Ectodermal cell (in vitro differentiated cells): Measurements from ENCODE around the gene DNASE1L2.
A peak's percentile ranks its signal among the peaks of the same experiment; 100 is the strongest.
"Not testable (repeated sequence)": the region's sequence is repeated elsewhere in the genome, so short reads cannot be mapped to it uniquely, and the experiment has no call there.

Experiments
- H3K27ac ChIP-seq: 2 replicates; pipeline ENCODE4 v1.7.0; 2013; ENCODE audit warnings: mild to moderate bottlenecking, low read depth, low read length; ENCODE audit not compliant: insufficient read depth, poor library complexity, severe bottlenecking
- H3K27me3 ChIP-seq: 2 replicates; pipeline ENCODE4 v1.7.0; 2013; ENCODE audit warnings: mild to moderate bottlenecking, low read length; ENCODE audit not compliant: insufficient read depth, control insufficient read depth, poor library complexity, severe bottlenecking
- H3K36me3 ChIP-seq: one replicate; pipeline ENCODE4 v1.7.0; 2013; ENCODE audit warnings: low read length; ENCODE audit not compliant: control insufficient read depth, insufficient read depth
- H3K4me1 ChIP-seq: one replicate; pipeline ENCODE4 v1.7.0; 2013; ENCODE audit warnings: low read length; ENCODE audit not compliant: control insufficient read depth, insufficient read depth
- H3K4me3 ChIP-seq: 2 replicates; pipeline ENCODE4 v1.7.0; 2013; ENCODE audit warnings: low read depth, low read length, control low read depth; ENCODE audit not compliant: insufficient read depth
- H3K9me3 ChIP-seq: 2 replicates; pipeline ENCODE4 v1.7.0; 2013; ENCODE audit warnings: mild to moderate bottlenecking, low read length, moderate library complexity; ENCODE audit not compliant: control insufficient read depth
- WGBS, 2 experiments: methylation state at CpG; one replicate each; pipeline ENCODE4 v1.1.7; 2013; ENCODE audit warnings: missing lambda C conversion rate in 2 of 2; 5-methylcytosine and 5-hydroxymethylcytosine counted together

DNASE1L2 gene

GRCh38 chr16:2238838-2239675 lies 2.8 kb downstream of the DNASE1L2 start:
- peaks cover 32% of the 10 kb centered on the region for H3K27me3 ChIP-seq
- H3K27ac ChIP-seq: no peak overlapping the region
- WGBS, 2 experiments: 62 to 67% methylated on average over 15 of the region's 15 CpGs
- H3K36me3 ChIP-seq: peaks cover 19% of the 10 kb centered on the region
- no peaks in the 10 kb centered on the region for H3K9me3 ChIP-seq
- no peak overlapping the region for H3K4me3 ChIP-seq
- H3K4me1 ChIP-seq: peaks cover 13% of the 10 kb centered on the region

GRCh38 chr16:2240331-2240730 lies 4.1 kb downstream of the DNASE1L2 start:
- Histone ChIP-seq H3K36me3 (peaks cover 15% of the 10 kb centered on the region), H3K27me3 (peaks cover 32% of the 10 kb centered on the region), H3K4me1 (peaks cover 13% of the 10 kb centered on the region)
- not testable (repeated sequence) for H3K27ac ChIP-seq, H3K4me3 ChIP-seq, H3K9me3 ChIP-seq
- 91% methylated on average over 9 of the region's 9 CpGs for WGBS, 2 experiments

GRCh38 chr16:2242598-2242997 lies 6.4 kb downstream of the DNASE1L2 start:
- no peaks in the 10 kb centered on the region for H3K9me3 ChIP-seq
- peaks cover 20% of the 10 kb centered on the region for H3K36me3 ChIP-seq
- peaks cover 11% of the 10 kb centered on the region for H3K27me3 ChIP-seq
- H3K27ac ChIP-seq: no peak overlapping the region
- no peak overlapping the region for H3K4me3 ChIP-seq
- H3K4me1 ChIP-seq: peaks cover 7% of the 10 kb centered on the region
- 94 to 97% methylated on average over 11 of the region's 11 CpGs for WGBS, 2 experiments

GRCh38 chr16:2243031-2243528 lies 6.8 kb downstream of the DNASE1L2 start:
- Histone ChIP-seq H3K36me3 (peaks cover 20% of the 10 kb centered on the region), H3K27me3 (peaks cover 6% of the 10 kb centered on the region)
- WGBS, 2 experiments: 95 to 96% methylated on average over 19 of the region's 19 CpGs

GRCh38 chr16:2243781-2244180 lies 7.5 kb downstream of the DNASE1L2 start:
- Histone ChIP-seq H3K4me3 (no peak overlapping the region), H3K9me3 (no peaks in the 10 kb centered on the region), H3K4me1 (peaks cover 3% of the 10 kb centered on the region), H3K27me3 (no peaks in the 10 kb centered on the region), H3K27ac (no peak overlapping the region), H3K36me3 (peaks cover 20% of the 10 kb centered on the region)
- 94 to 95% methylated on average over 11 of the region's 11 CpGs for WGBS, 2 experiments

More at GRCh38 chr16:2243031-2243528, 6.8 kb downstream of the DNASE1L2 start:
- H3K9me3 ChIP-seq: no peaks in the 10 kb centered on the region
- no peak overlapping the region for H3K27ac ChIP-seq
- no peak overlapping the region for H3K4me3 ChIP-seq
- peaks cover 7% of the 10 kb centered on the region for H3K4me1 ChIP-seq

- H3K36me3 ChIP-seq: peaks cover 20% of the 10 kb centered on the region
These were observed 8.1 kb downstream of the DNASE1L2 start for GRCh38 chr16:2244301-2244700.

GRCh38 chr16:2244926-2245795 lies 8.9 kb downstream of the DNASE1L2 start:
- H3K9me3 ChIP-seq: no peaks in the 10 kb centered on the region
- 94 to 95% methylated on average over 30 of the region's 30 CpGs for WGBS, 2 experiments
- no peaks in the 10 kb centered on the region for H3K27me3 ChIP-seq
- H3K36me3 ChIP-seq: peaks cover 20% of the 10 kb centered on the region
- no peak overlapping the region for H3K4me3 ChIP-seq
- no peaks in the 10 kb centered on the region for H3K4me1 ChIP-seq
- H3K27ac ChIP-seq: no peak overlapping the region

More at GRCh38 chr16:2244301-2244700, 8.1 kb downstream of the DNASE1L2 start:
- Histone ChIP-seq H3K4me1 (no peaks in the 10 kb centered on the region), H3K9me3 (no peaks in the 10 kb centered on the region), H3K27me3 (no peaks in the 10 kb centered on the region), H3K27ac (no peak overlapping the region), H3K4me3 (no peak overlapping the region)
- 87 to 88% methylated on average over 17 of the region's 17 CpGs for WGBS, 2 experiments

GRCh38 chr16:2246301-2246885 lies 10.1 kb downstream of the DNASE1L2 start:
- H3K27me3 ChIP-seq: no peaks in the 10 kb centered on the region
- H3K36me3 ChIP-seq: peaks cover 20% of the 10 kb centered on the region
- 96% methylated on average over 18 of the region's 18 CpGs for WGBS, 2 experiments
- H3K9me3 ChIP-seq: no peaks in the 10 kb centered on the region
- H3K4me3 ChIP-seq: no peak overlapping the region
- no peaks in the 10 kb centered on the region for H3K4me1 ChIP-seq
- no peak overlapping the region for H3K27ac ChIP-seq

- no peaks in the 10 kb centered on the region for H3K27me3 ChIP-seq
- peaks cover 36% of the 10 kb centered on the region for H3K36me3 ChIP-seq
- H3K27ac ChIP-seq: no peak overlapping the region
- peaks cover 7% of the 10 kb centered on the region for H3K4me1 ChIP-seq
- no peaks in the 10 kb centered on the region for H3K9me3 ChIP-seq
- H3K4me3 ChIP-seq: peak overlapping the region; percentile 67
- WGBS, 2 experiments: 5 to 6% methylated on average over 34 to 35 of the region's 35 CpGs
These were observed 14.5 kb downstream of the DNASE1L2 start for GRCh38 chr16:2250652-2251295.
